NCI-H2227 treated with DMSO at 0.1 percent for 48 hours (cell line): ENCODE measurements around the gene TMEM220.
"Not testable (repeated sequence)": the region's sequence is repeated elsewhere in the genome, so short reads cannot be mapped to it uniquely, and the experiment has no call there.

Experiments
- DNase-seq: peaks from one replicate; lab custom pipeline; 2025; lab: John Stamatoyannopoulos, UW

Gene TMEM220

DNA sequence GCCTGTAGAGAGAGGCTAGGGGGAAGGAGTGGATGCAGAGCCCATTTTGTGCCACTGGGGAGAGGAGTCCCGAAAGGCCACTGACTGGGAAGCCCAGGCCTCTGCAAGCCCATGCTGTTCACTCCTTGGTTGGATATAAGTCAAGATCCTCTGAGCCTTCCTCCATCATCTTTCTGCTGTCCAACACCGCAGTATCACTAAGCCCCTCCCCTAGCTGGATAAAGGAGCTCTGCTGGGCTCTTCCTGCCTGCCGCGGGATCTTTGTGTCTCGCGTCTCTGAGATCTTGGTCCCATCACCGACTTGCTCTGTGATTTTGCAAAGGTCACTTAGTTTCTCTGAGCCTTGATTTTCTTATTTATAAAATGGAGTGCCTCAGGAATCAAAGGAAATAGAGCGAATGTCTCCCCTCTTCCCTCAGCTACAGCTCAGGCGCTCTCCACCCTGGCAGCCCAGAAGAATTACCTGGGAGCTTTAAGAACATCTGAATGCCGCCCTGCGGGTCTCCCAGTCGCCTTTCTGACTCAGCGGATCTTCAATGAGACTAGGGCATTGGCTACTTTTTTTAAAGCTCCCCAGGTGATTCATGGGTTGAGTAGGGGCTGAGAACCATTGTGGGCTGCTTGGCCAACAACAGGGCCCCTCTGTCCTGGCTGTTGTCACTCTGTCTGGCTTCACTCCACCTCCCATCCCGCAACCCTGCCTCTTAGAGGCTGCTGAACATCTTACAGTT lies 25.2 kb upstream of the TMEM220 start:
- DNase-seq: no peak

DNA sequence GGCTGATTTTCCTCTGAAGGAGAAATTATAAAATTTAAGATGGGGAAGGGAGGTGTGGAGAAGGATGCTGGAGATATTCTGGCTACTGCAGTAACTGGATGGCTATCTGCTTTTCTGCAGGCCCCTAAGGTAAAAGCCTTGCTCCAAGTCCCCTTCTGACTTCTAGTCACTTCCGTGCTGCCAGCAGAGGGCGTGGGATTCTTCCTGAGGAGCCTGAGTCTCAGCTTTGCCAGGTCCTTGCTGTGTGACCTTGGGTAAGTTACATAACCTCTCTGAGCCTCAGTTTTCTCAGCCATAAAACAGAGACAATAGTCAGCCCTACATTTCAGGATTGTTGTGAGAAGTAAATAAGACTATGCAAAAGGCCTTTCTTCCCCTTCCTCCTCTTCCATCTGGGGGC lies 24.3 kb upstream of the TMEM220 start:
- no peak for DNase-seq

DNA sequence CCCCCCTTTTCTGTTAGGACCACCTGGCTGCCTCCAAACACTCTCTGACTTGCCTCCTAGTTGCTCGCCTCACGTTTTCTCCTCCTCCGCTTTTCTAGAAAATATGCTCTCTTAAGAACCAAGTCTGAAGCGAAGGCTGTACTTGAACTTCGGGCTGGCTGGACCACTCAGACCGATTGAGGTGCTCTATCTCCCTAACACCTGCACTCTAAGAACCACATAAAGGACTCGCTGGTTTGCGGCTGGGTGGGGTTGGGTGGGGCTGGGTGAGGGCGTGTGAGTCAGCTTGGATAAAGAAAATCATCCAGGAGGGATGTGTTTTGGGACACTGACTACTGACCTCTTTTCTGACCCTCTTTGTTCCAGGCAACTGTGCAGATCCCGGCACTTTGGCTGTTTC lies 22.9 kb upstream of the TMEM220 start:
- DNase-seq: no peak

DNA sequence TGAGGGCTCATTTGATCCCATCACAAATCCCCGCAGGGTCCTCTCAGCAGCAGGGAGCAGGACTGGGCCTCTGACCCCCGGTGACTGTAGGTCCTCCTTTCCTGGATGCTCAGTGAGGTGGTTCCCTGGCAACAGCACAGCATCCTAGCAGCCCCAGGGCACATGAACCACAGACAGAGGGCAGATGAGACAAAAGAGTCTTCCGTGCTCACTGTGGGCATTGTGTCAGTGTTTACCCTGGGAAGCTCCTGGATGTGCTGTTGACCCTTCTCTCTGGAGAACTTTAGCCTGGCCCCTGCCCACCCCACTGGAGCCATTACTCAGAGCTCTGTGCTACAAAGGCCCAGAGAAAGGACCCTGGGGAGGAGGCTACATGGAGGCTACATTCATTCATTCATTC lies 21.7 kb upstream of the TMEM220 start:
- DNase-seq: no peak

DNA sequence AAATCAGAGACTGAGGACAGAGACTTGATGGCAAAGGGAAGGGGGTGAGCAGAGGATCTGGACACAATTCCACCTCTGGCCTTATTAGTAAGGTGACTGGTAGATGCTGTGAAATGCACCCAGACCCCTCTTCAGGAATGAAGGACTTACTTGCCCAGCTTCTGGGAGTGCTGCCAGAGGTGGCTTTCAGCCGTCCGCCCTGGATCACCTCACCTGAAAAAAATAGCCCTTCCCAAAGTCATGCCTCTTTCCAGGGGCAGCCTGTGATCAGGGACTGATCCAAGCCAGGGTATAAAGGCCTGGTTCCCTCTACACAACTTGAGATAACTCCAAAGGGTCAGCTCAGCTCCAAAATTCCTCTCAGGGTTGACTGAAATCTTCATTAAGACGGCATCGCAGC lies 20.4 kb upstream of the TMEM220 start:
- DNase-seq: no peak

DNA sequence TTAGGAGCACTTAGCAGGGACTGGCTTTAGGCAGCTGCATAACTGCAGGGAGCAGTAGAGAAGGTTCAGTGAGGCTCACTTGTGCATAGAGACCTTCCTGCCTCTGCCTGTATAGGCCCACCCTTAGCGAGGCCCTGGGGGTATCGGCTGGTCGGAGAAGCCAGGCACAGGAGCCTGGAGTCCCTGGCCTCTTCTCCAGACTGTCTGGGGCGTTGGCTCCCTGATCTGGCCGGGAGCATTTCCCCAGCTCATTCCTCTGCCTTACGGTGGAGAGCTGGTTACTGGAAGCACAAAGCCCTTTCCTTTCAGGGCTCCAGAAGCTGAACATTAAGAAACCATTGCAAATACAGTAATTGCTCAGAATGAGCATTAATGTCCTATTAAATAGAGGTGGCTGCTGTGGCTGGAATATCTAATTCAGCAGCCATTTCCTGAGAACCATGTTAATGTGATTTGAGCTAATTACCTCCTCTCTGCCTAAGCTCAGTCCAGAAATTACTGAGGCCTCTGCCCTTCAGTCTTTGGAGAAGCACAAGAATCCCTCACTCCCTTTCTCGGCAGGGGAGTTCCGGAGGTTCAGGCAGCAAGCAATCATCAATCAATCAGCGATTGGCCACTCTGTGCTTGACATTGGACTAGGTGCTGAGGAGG lies 18.8 kb upstream of the TMEM220 start:
- peak; percentile 5 for DNase-seq

DNA sequence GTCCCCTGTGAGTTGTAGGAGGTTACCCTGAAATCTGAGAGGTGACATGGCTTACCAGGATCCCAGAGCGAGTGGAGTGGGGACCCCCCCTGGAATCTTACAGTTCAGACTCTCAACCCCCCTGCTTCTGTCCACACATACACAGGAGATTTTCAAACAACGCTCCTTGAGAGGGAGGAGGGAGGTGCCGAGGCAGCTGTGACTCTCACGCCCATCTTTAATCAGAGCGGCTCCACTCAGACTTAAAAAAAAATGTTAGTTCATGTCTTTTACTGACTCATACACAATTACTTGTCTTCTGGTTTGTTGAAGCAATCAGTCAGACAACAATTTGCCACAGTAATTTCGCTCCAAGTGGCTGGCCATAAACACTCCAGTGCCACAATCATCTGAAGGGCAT lies 15.4 kb upstream of the TMEM220 start:
- DNase-seq: peak; percentile 68

DNA sequence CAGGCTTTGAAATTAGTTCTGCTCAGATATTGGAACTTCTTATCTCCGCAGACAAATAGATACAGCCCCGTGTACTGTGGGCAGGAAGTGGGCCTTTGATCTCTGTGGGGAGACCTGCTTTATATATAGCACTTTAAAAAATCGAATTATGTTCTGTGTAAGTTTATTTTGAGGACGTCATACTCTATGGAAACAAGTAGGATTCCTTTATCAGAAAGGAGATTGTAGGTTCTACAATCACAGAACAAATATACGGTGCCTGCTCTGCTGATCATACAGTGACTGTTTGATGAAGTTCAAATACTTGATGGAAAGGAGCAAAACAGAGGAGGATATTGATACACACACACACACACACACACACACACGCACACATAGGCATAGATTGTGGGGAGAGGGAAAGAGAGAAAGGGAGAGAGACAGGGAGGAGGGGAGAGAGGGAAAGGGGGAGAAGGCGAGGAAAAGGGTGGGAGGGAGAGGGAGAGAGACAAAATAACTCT lies 14.7 kb upstream of the TMEM220 start:
- DNase-seq: no peak

DNA sequence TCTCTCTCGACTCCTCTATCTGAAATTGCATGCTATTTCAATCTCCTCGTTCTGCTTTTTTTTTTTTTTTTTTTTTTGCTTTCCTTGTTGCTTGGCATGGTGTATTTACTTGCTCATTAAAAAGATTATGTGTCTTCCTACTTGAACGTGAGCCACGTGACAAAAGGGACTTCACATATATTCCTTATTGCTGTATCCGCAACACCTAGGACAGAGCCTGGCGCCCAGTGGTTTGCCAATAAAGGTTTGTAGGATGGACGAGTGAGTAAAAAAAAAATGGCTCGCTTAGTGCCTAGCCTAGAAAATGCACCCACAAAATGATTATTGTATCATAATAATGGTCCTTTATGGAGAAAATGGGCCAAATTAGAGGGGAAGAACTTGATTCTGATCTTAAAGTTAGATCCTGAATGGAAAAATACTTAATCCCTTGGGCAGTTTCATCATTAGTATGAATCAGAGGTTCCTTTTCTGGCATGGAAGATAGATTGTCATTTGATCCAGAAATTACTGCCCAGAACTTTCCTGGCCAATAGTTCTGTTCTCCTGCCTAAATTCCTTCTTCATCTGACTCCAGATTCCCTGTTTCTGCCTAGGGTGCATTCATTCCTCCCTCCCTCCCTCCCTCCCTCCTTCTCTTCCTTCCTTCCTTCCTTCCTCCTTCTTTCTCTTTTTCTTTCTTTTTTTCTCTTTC lies 13.6 kb upstream of the TMEM220 start:
- no peak for DNase-seq

DNA sequence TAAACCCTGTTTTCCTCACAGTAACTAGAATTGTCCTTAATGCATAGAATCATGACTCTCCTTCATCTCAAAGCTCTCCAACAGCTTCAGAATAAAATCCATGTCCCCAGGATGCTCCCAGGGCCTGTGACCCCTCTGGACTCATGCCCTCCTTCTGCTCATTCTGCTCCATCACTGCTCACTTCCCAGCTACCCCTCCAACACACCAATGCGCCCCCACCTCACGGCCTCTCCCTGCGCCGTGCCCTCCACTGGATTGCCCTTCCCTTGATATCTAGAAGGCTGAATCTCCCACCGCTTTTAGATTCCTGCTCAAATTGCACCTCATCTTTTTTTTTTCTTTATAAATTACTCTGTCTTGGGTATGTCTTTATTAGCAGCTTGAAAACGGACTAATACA lies 12.6 kb upstream of the TMEM220 start:
- DNase-seq: no peak

DNA sequence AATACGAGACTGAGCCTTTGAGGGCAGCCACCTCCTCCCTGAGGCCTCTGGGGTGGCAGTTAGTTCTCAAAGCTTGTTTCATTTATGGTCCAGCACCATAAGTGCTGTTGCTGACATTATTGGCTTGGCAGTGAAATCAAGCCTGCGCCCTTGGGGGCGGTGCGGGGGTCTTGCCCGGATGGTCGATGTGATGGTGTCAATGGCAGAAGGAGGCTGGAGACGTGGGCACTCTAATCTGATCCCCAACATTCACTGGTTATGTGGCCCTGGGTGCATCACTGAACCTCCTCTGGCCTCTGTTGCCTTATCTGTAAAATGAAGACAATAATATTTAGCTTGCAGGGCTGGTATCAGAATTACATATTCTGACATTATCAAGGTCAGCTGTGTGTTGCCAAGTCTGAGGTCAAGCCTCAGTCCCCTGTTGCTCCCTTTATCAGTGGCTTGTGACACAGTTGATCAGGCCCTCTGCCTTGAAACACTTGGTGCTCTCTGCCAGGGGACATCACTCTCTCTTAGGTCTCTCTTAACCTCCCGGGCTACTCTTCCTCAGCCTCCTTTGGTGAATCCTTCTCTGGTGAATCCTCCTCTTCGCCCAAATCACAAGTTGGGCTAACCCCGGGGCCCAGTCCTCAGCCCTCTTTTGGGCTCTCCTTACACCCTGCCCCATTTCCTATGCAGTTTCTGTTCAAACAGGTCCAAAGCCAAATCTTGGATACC lies 11.8 kb upstream of the TMEM220 start:
- DNase-seq: no peak

DNA sequence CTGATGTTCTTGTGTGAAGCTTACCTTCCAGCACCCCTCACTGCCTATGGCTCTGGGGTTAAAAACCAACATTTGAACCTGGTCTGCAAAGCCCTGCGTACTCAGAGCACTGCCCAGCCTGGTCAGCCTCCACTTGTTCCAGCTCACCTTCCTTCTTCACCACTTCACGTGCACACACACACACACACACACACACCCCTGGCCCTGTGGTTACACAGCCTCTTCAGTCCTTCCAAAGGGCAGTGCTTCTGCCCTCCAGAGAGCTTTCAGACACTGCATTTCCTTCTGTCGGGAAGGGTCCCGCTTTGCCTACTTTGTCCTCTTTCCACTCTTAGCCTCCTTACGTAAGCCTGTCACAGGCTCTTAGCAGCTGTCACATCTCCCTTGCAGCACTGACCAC lies 9.6 kb upstream of the TMEM220 start:
- no peak for DNase-seq

DNA sequence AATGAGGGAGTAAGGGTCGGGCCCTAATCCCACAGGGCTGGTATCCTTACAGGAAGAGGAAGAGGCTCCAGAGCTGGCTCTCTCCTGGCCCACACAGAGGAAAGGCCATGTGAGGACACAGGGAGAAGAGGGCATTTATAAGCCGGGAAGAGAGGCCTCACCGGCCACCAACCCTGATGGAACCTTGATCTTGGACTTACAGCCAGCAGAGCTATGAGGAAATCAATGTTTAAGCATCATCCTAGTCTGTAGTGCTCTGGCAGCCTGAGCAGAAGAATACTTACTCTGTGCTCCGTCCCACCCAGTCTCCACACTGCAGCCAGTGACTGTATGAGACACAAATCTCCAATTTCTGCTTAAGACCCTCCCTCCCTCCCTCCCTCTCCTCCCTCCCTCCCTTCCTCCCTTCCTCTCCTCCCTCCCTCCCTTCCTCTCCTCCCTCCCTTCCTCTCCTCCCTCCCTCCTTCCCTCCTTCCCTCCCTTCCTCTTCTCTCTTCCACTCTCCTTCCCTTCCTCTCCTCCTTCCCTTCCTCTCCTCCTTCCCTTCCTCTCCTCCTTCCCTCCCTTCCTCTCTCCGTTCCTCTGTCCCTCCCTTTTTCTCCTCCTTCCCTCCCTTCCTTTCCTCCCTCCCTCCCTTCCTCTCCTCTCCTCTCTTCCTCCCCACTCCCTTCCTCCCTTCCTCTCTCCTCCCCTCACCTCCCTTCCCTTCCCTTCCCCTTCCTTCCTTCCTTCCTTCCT lies 8.9 kb upstream of the TMEM220 start:
- DNase-seq: no peak

DNA sequence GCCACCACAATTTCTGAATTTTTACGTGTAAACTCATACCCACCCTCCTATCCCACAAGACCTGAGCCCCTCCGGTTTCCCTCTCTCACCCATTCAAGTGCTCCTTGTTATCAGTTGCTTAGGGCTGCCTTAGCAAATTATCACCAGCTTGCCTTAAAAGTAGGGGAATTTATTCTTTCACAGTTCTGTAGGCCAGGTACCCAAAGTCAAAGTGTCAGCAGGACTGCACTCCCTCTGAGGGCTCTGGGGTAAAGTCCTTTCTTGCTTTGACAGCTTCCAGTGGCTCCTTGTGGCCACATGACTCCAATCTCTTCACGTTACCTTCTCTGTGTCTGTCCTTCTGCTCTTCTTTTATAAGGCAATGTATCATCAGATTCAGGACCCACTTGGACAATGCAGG lies 7.9 kb upstream of the TMEM220 start:
- no peak for DNase-seq

DNA sequence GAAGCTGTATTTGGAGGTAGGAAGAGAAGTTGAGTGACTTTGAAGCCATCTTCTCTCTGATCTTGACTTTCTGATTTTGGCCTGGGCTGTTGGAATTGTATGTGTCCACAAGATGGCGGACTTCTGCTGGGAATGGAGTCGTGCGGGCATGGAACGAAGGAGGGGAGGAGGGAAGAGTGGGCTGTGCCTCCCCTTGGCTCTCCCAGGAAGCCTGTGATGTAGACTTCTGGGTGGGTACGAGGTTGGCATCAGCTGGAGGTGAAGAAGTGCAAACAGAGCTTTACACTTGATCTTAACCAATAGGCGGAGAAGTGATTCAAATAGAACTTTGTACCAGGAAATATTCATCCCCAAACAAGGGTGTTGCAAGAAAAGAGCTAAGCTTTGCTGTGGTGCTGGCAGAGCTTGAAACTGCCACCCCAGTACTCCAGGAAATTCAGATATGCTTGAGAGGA lies 7.4 kb upstream of the TMEM220 start:
- peak; percentile 44 for DNase-seq

DNA sequence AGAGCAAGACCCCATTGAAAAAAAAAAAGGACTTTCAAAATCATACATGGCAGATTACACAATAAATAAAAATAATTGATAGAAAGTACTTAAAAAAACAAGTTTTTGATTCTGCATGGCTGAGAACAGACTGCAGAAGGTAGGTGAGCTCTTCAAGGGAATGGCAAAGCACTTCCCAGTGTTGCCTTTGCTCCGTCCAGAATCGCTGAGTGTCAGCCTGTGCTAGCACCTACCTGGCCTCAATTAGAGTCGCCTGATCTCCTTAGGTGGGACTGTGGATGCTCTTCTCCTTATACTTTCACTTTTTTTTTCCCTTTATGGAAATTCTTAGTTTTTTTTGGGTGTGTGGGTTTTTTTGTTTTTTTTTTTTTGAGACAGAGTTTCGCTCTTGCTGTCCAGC lies 6.0 kb upstream of the TMEM220 start:
- DNase-seq: no peak

DNA sequence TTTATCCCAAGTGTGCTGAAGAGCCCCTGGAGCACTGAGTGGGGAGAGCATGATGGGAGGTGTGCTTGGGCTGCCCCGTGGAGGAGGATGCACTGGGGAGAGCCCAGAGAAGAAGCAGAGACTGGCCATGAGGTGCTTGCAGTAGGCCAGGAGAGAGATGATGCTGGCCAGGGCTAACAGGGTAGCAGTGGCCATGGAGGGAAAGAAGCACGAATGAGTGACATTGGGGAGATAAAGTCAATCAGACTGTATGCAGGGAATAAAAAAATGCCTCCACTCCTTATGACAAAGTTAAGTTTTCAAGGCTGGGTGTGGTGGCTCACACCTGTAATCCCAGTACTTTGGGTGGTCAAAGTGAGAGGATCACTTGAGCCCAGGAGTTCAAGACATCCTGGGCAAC lies 5.4 kb upstream of the TMEM220 start:
- DNase-seq: no peak

DNA sequence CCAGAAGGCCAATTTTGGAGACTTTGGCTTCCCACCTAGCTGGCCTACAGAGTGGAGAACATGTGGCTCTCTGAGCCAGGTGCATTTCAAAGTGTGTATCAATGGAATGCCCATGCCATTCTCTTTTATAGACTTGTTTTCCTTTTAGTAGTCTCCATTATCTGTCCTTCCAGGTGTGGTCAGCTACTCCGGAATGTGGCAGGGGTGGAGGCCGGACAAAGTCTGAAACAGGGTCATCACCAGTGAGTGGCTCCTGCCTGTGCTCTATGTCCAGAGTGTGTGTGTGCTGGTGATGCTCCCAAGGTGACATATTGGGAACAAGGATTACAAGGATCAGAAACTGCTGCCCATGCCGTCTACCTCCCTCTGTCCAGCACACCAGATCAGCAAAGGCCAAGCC lies 3.8 kb upstream of the TMEM220 start:
- DNase-seq: no peak

DNA sequence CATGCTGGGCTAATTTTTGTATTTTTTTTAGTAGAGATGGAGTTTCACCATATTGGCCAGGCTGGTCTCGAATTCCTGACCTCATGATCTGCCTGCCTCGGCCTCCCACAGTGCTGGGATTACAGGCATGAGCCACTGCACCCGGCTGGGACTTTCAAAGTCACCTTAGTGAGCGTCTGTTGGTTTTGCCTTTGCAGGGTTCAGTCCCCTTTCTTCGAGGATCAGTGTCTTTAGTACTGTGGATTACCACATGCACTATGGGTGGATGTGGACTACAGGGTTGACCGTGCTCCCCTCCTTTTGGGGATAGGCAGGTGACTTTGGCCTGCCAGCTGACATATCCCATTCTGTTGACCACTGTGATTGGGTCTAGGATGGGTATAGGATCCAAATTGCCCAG lies 2.3 kb upstream of the TMEM220 start:
- DNase-seq: not testable (repeated sequence)

DNA sequence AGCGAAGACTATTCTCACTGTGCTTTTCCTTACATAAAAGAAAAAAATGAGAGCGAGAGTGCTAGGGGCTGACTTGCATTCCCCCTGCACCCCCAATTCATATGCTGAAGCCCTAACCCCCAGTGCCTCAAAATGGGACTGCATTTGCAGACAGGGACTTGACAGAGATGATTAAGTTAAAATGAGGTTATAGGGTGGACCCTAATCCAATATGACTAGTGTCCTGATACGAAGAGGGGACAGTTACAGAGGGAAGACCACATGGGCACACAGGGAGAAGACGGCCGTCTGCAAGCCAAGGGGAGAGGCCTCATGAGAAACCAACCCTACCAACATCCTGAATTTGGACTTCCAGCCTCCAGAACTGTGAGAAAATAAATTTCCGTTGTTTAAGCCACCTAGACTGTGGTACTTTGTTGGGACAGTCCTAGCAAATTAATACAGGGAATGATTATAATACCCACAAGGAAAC lies 1.6 kb upstream of the TMEM220 start:
- DNase-seq: no peak

DNA sequence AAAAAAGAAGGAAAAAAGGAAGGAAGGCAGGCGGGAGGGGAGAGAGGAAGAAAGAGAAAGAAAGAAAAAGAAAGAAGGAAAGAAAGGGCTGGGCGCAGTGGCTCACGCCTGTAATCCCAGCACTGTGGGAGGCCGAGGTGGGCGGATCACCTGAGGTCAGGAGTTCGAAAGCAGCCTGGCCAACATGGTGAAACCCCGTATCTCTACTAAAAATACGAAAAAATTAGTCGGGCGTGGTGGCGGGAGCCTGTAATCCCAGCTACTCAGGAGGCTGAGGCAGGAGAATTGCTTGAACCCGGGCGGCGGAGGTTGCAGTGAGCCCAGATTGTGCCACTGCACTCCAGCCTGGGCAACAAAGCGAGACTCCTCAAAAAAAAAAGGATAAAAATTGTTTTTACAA lies 424 bp upstream of the TMEM220 start:
- DNase-seq: not testable (repeated sequence)
